Effector CD4-positive, alpha-beta T cell (primary cell): ENCODE data around the gene CALML3.

Experiments
- DNase-seq: peaks from one replicate; pipeline ENCODE4 v3.0.0-alpha.2; 2020

Gene CALML3

GRCh38 chr10:5508161-5508604, 16.6 kb upstream of the CALML3 start:
- DNase-seq = no peak

GRCh38 chr10:5508786-5509185, 16.0 kb upstream of the CALML3 start:
- DNase-seq = no peak

- no peak for DNase-seq
Measured at GRCh38 chr10:5509236-5509635, 15.5 kb upstream of the CALML3 start.

GRCh38 chr10:5509691-5510090, 15.1 kb upstream of the CALML3 start:
- no peak for DNase-seq

GRCh38 chr10:5510281-5511072, 14.3 kb upstream of the CALML3 start:
- DNase-seq = no peak

GRCh38 chr10:5511231-5511884, 13.4 kb upstream of the CALML3 start:
- no peak for DNase-seq

- DNase-seq = no peak
Measured at GRCh38 chr10:5511885-5512280, 12.9 kb upstream of the CALML3 start.

GRCh38 chr10:5512331-5512730, 12.4 kb upstream of the CALML3 start:
- DNase-seq = no peak

GRCh38 chr10:5512881-5513612, 11.7 kb upstream of the CALML3 start:
- DNase-seq = no peak

GRCh38 chr10:5514226-5514850, 10.4 kb upstream of the CALML3 start:
- no peak for DNase-seq

- no peak for DNase-seq
Measured at GRCh38 chr10:5515948-5516761, 8.6 kb upstream of the CALML3 start.

GRCh38 chr10:5517546-5517945, 7.2 kb upstream of the CALML3 start:
- no peak for DNase-seq

GRCh38 chr10:5518143-5518542, 6.6 kb upstream of the CALML3 start:
- DNase-seq = no peak

GRCh38 chr10:5519054-5519453, 5.7 kb upstream of the CALML3 start:
- DNase-seq = no peak

- no peak for DNase-seq
Measured at GRCh38 chr10:5522913-5523560, 1.7 kb upstream of the CALML3 start.

GRCh38 chr10:5523796-5524574, 776 bp upstream of the CALML3 start:
- DNase-seq = no peak

- no peak for DNase-seq
Measured at GRCh38 chr10:5525561-5526341, 990 bp downstream of the CALML3 start.

- DNase-seq = no peak
Measured at GRCh38 chr10:5526691-5527331, 2.0 kb downstream of the CALML3 start.
